CD4-positive, alpha-beta T cell treated with Interferon alpha-2 for 1 hour (primary cell): ENCODE results near the gene GRK2.
"Not testable (repeated sequence)": the region's sequence is repeated elsewhere in the genome, so short reads cannot be mapped to it uniquely, and the experiment has no call there.

Source experiments
- DNase-seq, 2 donors: peaks; one replicate each; pipeline ENCODE4 v3.0.0-alpha.2; 2020 to 2022

The GRK2 gene

GRCh38 chr11:67266449-67267187 is at the start of gene GRK2:
TSS of gene GRK2 (plus strand) at chr11:67266473. CDS start at chr11:67266700, 227 bp downstream.
- DNase-seq = peak; percentile 40 to 59

GRCh38 chr11:67227726-67228125 is 38.5 kb upstream of the GRK2 start:
- DNase-seq = no peak

DNA sequence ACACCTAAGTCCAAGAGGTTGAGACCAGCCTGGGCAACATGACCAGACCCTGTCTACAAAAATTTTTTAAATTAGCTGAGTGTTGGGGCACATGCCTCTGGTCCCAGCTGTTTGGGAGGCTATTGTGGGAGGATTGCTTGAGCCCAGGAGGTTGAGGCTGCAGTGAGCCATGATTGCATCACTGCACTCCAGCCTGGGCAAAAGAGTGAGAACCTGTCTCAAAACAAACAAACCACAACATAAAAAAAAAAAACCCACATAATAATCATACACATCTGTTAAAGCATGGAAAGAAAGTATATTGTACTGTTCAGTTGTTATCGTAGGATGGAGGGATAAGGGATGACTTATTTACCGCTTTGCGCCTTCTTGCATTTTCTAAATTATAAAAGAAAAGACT is 35.9 kb upstream of the GRK2 start:
- DNase-seq = no peak

DNA sequence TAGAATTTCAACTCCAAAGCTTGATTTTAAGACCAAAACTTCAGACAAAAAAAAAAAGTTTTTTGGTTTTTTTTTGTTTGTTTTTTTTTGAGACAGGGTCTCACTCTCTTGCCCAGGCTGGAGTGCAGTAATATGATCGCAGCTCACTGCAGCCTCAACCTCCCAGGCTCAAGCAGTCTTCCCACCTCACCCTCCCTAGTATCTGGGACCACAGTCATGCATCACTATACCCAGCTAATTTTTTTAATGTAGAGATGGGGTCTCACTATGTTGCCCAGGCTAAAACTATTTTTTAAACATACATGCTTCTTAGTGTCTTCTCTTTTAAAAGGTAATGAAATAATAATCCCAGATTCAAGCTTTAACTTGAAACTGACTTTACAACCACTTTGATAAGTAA is 35.4 kb upstream of the GRK2 start:
- no peak for DNase-seq

DNA sequence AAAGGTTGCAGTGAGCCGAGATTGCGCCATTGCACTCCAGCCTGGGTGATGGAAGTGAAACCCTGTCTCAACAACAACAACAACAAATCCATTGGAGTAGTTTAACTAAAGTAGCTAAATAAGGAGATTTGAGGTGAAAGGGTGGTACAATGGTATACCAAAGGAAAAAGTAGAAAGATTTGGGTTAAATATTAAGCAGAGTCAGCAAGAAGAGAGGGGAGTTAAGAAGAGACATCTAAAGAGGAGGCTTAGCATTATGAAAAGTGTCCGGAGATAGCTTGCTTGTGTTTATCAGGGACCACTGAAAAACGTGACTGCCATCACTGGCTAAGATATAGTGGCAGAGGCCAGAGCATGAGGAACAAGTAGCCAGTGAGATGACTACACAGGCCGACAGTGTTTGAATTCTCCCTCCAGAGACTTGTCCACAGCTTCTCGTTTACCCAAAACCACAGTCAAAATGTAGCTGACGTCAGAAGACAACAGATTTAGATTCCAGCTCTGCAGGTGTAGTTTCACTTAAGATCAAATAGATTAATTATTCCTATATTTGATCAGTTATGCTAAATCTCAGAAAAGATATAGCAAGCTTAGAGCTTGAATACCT is 32.6 kb upstream of the GRK2 start:
- no peak for DNase-seq

GRCh38 chr11:67234571-67234970 is 31.7 kb upstream of the GRK2 start:
- not testable (repeated sequence) for DNase-seq

DNA sequence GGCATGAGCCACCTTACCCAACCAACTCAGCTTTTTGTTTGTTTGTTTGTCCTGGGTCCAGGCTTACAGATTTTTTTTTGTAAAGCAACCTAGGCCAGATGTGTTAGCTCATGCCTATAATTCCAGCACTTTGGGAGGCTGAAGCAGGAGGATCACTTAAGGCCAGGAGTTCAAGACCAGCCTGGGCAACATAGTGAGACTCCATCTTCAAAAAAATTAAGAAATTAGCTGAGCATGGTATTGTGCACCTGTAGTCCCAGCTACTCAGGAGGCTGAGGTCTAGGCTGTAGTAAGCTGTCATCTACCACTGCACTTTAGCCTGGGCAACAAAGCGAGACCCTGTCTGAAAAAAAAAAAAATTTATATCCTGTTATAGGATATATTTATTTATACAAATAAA is 28.7 kb upstream of the GRK2 start:
- DNase-seq = no peak

DNA sequence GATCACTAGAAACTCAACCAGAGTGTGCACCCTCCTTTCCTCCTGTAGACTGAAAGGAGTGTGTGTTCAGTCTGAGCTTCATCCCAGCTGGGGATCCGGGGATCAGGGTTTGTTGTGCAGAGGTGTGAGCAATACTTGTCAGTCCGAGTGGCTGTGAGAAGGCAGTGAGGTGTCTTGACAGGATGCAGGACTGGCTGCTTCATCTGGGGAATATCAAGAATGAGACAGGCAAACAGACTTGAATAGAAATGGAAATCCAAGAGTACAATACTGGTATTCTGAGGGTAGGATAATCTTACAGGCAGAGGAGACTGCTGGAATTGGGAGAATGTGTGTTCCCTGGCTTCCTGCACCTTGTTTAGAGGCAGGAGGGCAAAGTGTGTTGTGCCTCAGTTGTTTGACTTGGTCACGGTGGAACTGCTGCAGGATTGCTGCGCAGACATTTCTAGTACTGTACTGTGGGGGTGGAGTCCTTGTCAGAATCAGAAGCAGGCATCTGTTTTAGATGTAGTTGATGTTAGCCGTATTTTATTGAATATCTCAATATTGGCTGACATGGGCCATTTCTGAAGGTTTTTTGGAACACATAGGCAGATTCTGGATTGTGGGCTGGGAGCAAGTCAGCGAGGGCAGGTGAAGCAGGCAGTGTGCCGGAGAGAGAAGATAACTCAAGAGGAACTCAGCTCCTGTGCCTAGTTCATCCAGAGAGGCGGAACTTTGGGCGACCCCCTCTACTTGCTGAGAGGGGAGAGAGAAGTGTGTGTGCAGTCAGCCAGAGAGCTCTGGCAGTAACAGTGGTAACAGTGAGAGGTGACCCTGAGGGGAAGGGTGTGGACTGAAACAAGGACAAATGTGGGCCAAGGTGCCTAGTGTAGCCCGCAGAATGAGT is 27.1 kb upstream of the GRK2 start:
- DNase-seq = no peak

- peak; percentile 97 to 98 for DNase-seq
Measured at GRCh38 chr11:67239783-67240575, 26.3 kb upstream of the GRK2 start.

GRCh38 chr11:67240576-67241389 is 25.5 kb upstream of the GRK2 start:
- DNase-seq = peak; percentile 87 to 91

DNA sequence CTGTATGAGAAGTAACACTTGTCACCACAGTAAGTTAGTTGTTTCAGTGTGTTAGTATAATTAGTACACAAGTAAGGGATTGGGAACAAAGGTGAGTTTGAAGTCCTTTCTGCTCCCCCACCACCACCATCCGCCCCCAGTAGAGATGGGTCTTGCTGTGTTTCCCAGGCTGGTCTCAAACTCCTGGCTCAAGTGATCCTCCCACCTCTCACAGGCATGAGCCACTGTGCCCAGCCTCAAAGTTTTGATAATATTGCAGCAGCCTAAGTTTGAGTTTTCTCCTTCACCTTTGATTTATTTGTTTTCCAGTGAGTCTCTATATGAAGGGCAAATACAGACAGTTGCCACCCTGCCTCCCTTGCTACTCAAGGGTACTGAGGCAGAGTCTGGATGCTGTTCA is 23.7 kb upstream of the GRK2 start:
- DNase-seq = no peak

- DNase-seq = no peak
Measured at GRCh38 chr11:67243051-67243450, 23.2 kb upstream of the GRK2 start.

DNA sequence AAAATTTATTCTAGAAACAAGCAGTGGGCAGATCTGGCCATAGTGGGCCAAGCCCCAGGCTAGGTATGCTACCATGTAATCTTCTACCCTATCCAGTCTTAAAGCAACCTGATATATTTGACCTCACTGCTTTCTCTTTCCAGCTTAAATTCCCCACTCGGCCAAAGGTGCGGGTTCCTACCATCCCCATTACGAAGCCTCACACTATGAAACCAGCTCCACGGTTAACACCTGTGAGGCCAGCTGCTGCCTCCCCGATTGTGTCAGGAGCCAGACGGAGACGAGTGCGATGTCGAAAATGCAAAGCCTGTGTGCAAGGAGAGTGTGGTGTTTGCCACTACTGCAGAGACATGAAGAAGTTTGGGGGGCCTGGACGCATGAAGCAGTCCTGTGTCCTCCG is 21.2 kb upstream of the GRK2 start:
- DNase-seq = no peak

DNA sequence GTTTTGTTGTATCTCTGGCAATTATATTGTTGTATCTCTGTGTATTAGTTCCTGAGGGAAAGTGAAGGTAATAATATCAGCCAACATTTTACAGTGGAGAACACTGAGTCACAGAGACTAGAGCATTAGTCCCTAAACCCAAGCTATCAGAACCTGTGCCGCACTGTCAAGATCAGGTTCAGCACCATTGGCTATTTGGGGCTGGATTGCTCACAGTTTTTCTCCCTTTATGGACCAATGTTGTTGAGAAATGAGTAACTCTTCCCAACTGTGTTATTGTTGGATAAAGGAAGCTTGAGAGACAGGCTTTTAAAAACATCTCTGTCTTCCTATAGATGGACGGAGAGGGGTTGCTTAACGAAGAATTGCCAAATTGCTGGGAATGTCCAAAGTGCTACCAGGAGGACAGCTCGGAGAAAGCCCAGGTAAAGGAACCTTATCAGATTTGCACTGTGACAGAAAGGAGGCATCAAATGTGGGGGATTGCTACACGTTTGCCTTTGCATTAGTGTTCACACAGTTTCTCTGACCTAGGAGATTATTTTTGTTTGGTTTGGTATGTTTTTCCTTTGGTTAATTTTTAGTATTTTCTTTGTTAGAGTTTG is 18.2 kb upstream of the GRK2 start:
- no peak for DNase-seq

GRCh38 chr11:67248653-67249052 is 17.6 kb upstream of the GRK2 start:
- DNase-seq = no peak

- DNase-seq = no peak
Measured at GRCh38 chr11:67250059-67251043, 15.9 kb upstream of the GRK2 start.

DNA sequence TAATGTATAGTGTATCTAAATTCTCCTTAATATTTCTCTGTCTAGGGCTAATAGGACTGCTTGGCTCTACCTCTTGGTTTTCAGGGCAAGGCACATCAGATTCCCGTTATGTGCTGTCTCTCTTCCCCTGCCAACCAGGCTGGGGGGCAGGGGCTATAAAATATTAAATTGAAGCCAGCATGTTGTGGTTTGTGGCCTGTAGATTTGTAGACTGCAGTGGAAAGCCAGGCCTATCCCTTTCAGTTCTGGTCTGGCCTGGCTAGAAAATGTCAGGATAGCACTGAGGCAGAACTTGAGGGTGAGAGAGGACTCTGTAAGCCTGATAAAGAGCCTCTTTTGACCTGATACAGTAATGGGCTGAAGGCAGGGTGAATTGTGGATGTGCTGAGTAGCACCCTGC is 14.4 kb upstream of the GRK2 start:
- no peak for DNase-seq

DNA sequence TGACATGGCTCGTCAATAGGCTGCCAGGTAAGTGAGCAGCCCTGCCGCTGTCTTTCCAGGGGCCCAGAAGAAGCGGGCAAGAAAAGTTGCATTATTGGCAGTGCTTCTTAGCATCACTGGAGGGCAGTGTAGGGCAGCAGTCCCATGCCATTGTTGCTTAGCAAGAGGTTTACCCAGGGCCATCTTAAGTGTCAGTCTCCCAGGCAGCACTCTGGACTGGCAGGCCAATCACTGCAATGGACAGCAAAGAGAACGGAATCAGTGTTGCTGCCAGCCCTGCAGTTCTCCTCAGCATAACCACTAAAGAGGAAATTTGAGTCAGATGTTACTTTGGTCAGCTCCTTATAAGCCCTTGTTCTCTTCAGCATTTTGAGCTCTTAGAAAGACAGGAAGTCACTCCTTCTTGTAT is 13.4 kb upstream of the GRK2 start:
- peak; percentile 50 to 55 for DNase-seq

GRCh38 chr11:67253872-67254624 is 12.2 kb upstream of the GRK2 start:
- no peak for DNase-seq
